Smooth muscle cell (in vitro differentiated cells): Measurements from ENCODE around the gene KAZN. TPM values are rescaled to one million over a fixed set of nuclear protein-coding genes. Genes with fewer than 3 reads are reported as not detected.

ENCODE experiments used
- DNase-seq: peaks from one replicate; lab custom pipeline; 2025; ENCODE audit not compliant: unreplicated experiment; lab: John Stamatoyannopoulos, UW
- H2AFZ ChIP-seq: fragments of 200-600 bp; sonication (generic); 2 replicates; pipeline ENCODE4 v1.6.0; 2016; ENCODE audit warnings: antibody characterized with exemption, low read depth, mild to moderate bottlenecking
- H3F3A ChIP-seq: fragments of 200-600 bp; sonication (generic); 2 replicates; pipeline ENCODE4 v1.6.0; 2017; ENCODE audit warnings: antibody characterized with exemption, low read depth
- H3K27ac ChIP-seq: fragments of 200-600 bp; sonication (generic); 2 replicates; pipeline ENCODE4 v1.5.1; 2016; ENCODE audit warnings: low read depth, mild to moderate bottlenecking
- H3K27me3 ChIP-seq: fragments of 200-600 bp; sonication (generic); 2 replicates; pipeline ENCODE4 v1.6.1; 2016; ENCODE audit warnings: low read depth, mild to moderate bottlenecking
- H3K36me3 ChIP-seq: fragments of 200-600 bp; sonication (generic); 2 replicates; pipeline ENCODE4 v1.5.1; 2016; ENCODE audit warnings: low read depth
- H3K4me1 ChIP-seq: fragments of 200-600 bp; sonication (generic); 2 replicates; pipeline ENCODE4 v1.5.1; 2016; ENCODE audit warnings: low read depth
- H3K4me2 ChIP-seq: fragments of 200-600 bp; sonication (generic); 2 replicates; pipeline ENCODE4 v1.6.0; 2016; ENCODE audit warnings: mild to moderate bottlenecking
- H3K4me3 ChIP-seq: fragments of 200-600 bp; sonication (generic); 2 replicates; pipeline ENCODE4 v1.5.1; 2016; ENCODE audit warnings: mild to moderate bottlenecking
- H3K79me2 ChIP-seq: fragments of 200-600 bp; sonication (generic); 2 replicates; pipeline ENCODE4 v1.6.0; 2016; ENCODE audit warnings: low read depth, mild to moderate bottlenecking
- H3K9ac ChIP-seq: fragments of 200-600 bp; sonication (generic); 2 replicates; pipeline ENCODE4 v1.6.0; 2016; ENCODE audit warnings: low read depth
- H3K9me3 ChIP-seq: fragments of 200-600 bp; sonication (generic); replicated peaks from 2 replicates; pipeline ENCODE4 v1.5.1; 2016; ENCODE audit warnings: low read depth
- H4K20me1 ChIP-seq: fragments of 200-600 bp; sonication (generic); 2 replicates; pipeline ENCODE4 v1.6.0; 2016; ENCODE audit warnings: low read depth
- CTCF ChIP-seq: fragments of 200-600 bp; sonication (generic); IDR thresholded peaks from 2 replicates; pipeline ENCODE4 v1.5.1; 2017; ENCODE audit warnings: borderline replicate concordance, mild to moderate bottlenecking, antibody characterized with exemption; ENCODE audit not compliant: insufficient read depth, poor library complexity, severe bottlenecking
- WGBS: methylation state at CpG from one replicate; pipeline ENCODE4 v1.1.7; 2016; ENCODE audit warnings: low lambda C conversion rate; 5-methylcytosine and 5-hydroxymethylcytosine counted together
- polyA plus RNA-seq: library from polyadenylated mRNA; unstranded; fragments of >200 nt; fragmentation: Nextera tagmentation; extraction: Ambion mirVana; gene quantifications from 2 replicates; pipeline ENCODE4 v1.2.1, GENCODE V29; 2016
- total RNA-seq: library from RNA; depleted of rRNA; stranded (reverse); fragments of >200 nt; gene quantifications from 2 replicates; pipeline ENCODE4 v1.2.3, GENCODE V29; 2014

Gene KAZN
- total and polyA plus RNA-seq, 2 experiments from 2014 or later: 6.3 to 8.2 TPM

DNA sequence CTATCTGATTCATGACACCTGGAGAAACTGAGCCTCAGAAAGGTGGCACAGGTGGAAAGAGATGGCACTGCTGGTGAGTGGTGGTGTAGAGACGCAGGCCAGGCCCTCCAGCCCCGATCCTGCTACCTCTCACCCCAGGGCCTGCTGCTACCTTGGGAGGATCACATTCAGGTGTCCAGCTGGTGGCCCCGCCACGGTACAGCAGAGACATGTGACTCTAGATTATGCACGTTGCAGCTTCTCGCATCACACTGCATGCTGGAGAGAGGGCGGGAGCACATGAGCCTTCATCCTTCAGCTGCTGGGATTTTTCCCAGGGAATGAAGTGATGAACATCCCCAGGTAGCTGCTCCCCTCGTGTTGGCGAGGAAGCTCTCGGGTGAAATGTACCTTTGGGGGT lies 32.9 kb downstream of the KAZN start:
- Histone ChIP-seq H3K4me1 (peaks cover 6% of the 10 kb centered on the region), H3K27me3 (no peaks in the 10 kb centered on the region), H3K36me3 (no peaks in the 10 kb centered on the region), H3K9ac (no peak overlapping the region), H3K4me3 (no peak overlapping the region), H3F3A (no peaks in the 10 kb centered on the region), H3K4me2 (no peak overlapping the region), H2AFZ (no peak overlapping the region), H3K9me3 (no peaks in the 10 kb centered on the region), H3K27ac (no peak overlapping the region), H4K20me1 (no peaks in the 10 kb centered on the region), H3K79me2 (no peaks in the 10 kb centered on the region)
- WGBS: 90% methylated on average over 10 of the region's 10 CpGs
- TF ChIP-seq CTCF: no peak
- no peak for DNase-seq

DNA sequence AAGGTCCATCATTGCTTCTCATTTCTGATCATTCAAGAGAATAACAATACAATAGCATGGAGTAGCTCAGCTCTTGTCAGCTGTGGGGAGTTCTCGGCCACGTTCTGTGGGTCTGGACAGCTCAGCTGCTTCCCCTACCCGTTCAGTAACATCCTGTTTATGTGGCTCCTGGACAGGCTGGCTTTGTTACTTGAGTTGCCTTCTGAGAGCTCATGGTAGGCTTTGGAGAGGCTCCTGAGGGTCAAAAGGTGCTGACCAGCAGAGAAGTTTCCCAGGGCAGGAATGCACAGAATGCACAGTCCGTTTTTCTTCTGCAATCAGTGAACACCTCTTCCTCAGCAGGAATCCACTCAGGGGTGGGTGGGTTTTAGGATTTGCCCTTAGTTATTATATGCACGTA lies 36.0 kb downstream of the KAZN start:
- Histone ChIP-seq H3F3A (no peaks in the 10 kb centered on the region), H3K4me2 (no peak overlapping the region), H3K79me2 (no peaks in the 10 kb centered on the region), H2AFZ (no peak overlapping the region), H4K20me1 (no peaks in the 10 kb centered on the region), H3K9ac (no peak overlapping the region), H3K27me3 (no peaks in the 10 kb centered on the region), H3K27ac (no peak overlapping the region), H3K36me3 (no peaks in the 10 kb centered on the region), H3K9me3 (no peaks in the 10 kb centered on the region), H3K4me3 (no peak overlapping the region), H3K4me1 (peaks cover 4% of the 10 kb centered on the region)
- 56% methylated on average over 5 of the region's 5 CpGs for WGBS
- no peak for TF ChIP-seq CTCF
- no peak for DNase-seq

GRCh38 chr1:14635421-14635820 lies 36.9 kb downstream of the KAZN start:
- no peak overlapping the region for H2AFZ ChIP-seq
- H3K4me1 ChIP-seq: peaks cover 4% of the 10 kb centered on the region
- H3K9ac ChIP-seq: no peak overlapping the region
- H3K27ac ChIP-seq: no peak overlapping the region
- H3K4me3 ChIP-seq: no peak overlapping the region
- 95% methylated on average over 9 of the region's 9 CpGs for WGBS
- H3K79me2 ChIP-seq: no peaks in the 10 kb centered on the region
- no peaks in the 10 kb centered on the region for H3K27me3 ChIP-seq
- no peaks in the 10 kb centered on the region for H4K20me1 ChIP-seq
- no peaks in the 10 kb centered on the region for H3F3A ChIP-seq
- H3K36me3 ChIP-seq: no peaks in the 10 kb centered on the region
- DNase-seq: no peak
- H3K4me2 ChIP-seq: no peak overlapping the region
- H3K9me3 ChIP-seq: no peaks in the 10 kb centered on the region
- TF ChIP-seq CTCF: no peak

- Histone ChIP-seq H3K9me3 (no peaks in the 10 kb centered on the region), H2AFZ (no peak overlapping the region), H3K79me2 (no peaks in the 10 kb centered on the region), H4K20me1 (no peaks in the 10 kb centered on the region), H3F3A (no peaks in the 10 kb centered on the region), H3K9ac (no peak overlapping the region), H3K4me2 (no peak overlapping the region), H3K27ac (no peak overlapping the region), H3K27me3 (no peaks in the 10 kb centered on the region), H3K4me3 (no peak overlapping the region), H3K36me3 (no peaks in the 10 kb centered on the region), H3K4me1 (peaks cover 4% of the 10 kb centered on the region)
- no peak for DNase-seq
- no peak for TF ChIP-seq CTCF
- 84% methylated on average over 9 of the region's 9 CpGs for WGBS
These were observed 38.6 kb downstream of the KAZN start for GRCh38 chr1:14636897-14637632.
